Measurements from ENCODE around the gene YEATS4.

Gene YEATS4

DNA sequence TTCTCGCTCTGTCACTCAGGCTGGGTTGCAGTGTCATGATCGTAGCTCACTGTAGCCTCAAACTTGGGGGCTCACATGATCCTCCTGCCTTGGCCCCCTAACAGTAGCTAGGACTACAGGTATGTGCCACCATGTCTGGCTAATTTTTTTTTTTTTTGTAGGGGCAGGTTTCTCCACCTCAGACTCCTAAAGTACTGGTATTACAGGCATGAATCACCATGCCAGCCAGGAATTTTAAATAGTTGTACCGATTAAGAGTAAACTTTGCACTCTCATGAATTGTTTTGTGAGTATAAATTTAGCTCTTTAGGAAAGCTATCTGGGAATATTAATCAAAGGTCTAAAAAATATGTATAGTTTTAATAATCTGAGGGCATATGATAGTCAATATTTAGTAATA, 25.5 kb downstream of the YEATS4 start:
- Histone ChIP-seq H3K4me2 (no peak overlapping the region), H3K9ac (no peak overlapping the region), H3K27ac (no peak overlapping the region), H3K36me3 (peaks cover 66% of the 10 kb centered on the region), H3K4me1 (peaks cover 15% of the 10 kb centered on the region), H3K4me3 (no peak overlapping the region), H3K27me3 (no peaks in the 10 kb centered on the region), H4K20me1 (0 out of 2 replicates have a peak, but pooled peaks cover 11% of the 10 kb centered on the region), H3K9me3 (no peaks in the 10 kb centered on the region)
- TF ChIP-seq Cebpa-rat (IDR thresholded peaks at IDR 0.05): no peak

DNA sequence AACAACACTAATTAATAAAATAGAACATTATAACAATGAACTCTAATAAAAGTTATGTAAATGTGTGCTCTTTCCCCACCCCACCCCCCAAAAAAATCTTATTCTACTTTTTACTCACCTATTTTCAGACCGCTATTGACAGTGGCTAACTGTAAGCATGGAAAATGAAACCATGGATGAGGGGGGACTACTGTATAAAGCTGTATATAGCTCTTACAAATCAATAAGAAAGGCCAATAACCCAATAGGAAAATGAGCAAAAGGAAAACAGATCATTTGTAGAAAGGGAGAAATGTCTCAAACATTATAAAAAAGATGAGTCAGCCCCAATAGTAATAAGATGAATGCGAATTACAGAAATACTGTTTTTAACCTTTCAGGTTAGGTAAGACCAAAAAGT, 27.4 kb downstream of the YEATS4 start:
- no peaks in the 10 kb centered on the region for H3K9me3 ChIP-seq
- peaks cover 17% of the 10 kb centered on the region for H3K4me1 ChIP-seq
- H3K9ac ChIP-seq: no peak overlapping the region
- 0 out of 2 replicates have a peak, but pooled peaks cover 11% of the 10 kb centered on the region for H4K20me1 ChIP-seq
- no peak overlapping the region for H3K4me2 ChIP-seq
- no peak for TF ChIP-seq Cebpa-rat (IDR thresholded peaks at IDR 0.05)
- H3K27ac ChIP-seq: no peak overlapping the region
- H3K36me3 ChIP-seq: peaks cover 66% of the 10 kb centered on the region
- no peak overlapping the region for H3K4me3 ChIP-seq
- no peaks in the 10 kb centered on the region for H3K27me3 ChIP-seq

DNA sequence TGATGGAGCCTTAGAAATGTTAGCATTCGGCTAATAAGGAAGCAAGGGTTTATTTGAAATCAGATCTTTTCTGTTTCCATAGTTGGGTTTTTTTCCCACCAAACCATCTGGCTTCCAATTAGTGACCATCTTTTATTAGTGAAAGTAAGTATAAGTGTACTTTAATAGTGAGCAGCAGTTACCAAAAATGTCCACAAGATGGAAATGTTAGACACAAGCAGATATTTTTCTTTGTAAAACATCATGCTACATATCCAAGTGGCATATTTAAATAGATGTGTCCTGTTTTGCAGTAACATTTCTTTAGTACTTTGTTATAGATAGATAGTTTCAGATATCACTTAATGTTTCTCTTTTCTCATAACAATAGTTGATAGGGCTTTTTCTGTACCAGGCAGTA, 28.8 kb downstream of the YEATS4 start:
- peaks cover 17% of the 10 kb centered on the region for H3K4me1 ChIP-seq
- no peak overlapping the region for H3K4me2 ChIP-seq
- no peak for TF ChIP-seq Cebpa-rat (IDR thresholded peaks at IDR 0.05)
- H3K9me3 ChIP-seq: no peaks in the 10 kb centered on the region
- H3K36me3 ChIP-seq: peaks cover 60% of the 10 kb centered on the region
- 0 out of 2 replicates have a peak, but pooled peaks cover 11% of the 10 kb centered on the region for H4K20me1 ChIP-seq
- H3K27ac ChIP-seq: no peak overlapping the region
- no peaks in the 10 kb centered on the region for H3K27me3 ChIP-seq
- no peak overlapping the region for H3K4me3 ChIP-seq
- H3K9ac ChIP-seq: no peak overlapping the region

DNA sequence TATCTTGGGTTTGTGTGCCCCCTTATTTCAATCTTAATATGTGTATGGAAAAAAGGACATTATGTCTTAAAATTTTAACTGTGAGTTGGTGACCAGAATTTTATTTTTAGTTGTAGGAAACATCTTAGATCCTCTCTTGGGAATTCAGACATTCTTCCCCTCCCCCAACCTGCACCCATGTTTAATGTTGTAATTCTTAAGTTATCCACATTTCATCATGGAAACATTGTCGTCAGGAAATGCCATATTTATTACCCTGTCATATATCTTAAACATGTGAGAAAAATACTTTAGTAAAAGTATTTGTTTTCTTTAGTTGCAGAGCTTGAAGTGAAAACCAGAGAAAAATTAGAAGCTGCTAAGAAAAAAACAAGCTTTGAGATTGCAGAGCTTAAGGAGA, 30.3 kb downstream of the YEATS4 start:
- 0 out of 2 replicates have a peak, but pooled peaks cover 11% of the 10 kb centered on the region for H4K20me1 ChIP-seq
- no peak overlapping the region for H3K27ac ChIP-seq
- H3K9me3 ChIP-seq: no peaks in the 10 kb centered on the region
- peaks cover 54% of the 10 kb centered on the region for H3K36me3 ChIP-seq
- H3K27me3 ChIP-seq: no peaks in the 10 kb centered on the region
- peak overlapping the region; percentile 60 for H3K4me2 ChIP-seq
- TF ChIP-seq Cebpa-rat (IDR thresholded peaks at IDR 0.05): no peak
- no peak overlapping the region for H3K4me3 ChIP-seq
- H3K9ac ChIP-seq: no peak overlapping the region
- H3K4me1 ChIP-seq: peaks cover 17% of the 10 kb centered on the region

DNA sequence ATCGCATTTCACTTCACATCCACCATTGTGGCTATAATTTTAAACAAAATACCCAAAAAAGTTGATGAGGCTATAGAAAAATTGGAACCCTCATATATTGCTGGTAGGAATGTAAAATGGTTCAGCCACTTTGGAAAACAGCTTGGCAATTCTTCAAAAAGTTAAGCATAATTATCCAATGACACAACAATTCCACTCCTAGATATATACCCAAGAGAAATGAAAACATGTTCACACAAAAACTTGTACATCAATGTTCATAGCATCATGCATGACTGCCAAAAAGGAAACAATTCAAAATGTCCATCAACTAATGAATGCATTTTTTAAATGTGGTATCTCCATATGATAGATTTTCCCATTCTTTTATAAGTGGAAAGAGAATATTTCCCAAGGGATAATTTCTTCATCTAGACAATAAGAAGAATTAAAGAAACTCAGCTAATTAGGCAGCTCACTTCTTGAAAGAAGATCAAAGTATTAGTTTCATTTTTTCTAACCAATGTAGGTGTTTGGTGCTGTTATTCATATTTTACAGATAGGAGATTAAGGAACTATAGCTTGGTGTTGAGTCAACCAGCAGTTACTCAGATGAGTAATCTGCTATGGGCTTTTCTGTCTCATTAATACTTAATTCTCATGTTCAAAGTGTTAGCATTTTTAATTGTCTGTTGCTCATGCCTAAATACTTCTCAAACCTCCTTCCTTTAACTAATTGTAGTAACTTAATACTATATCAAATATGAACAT, 32.8 kb downstream of the YEATS4 start:
- no peak overlapping the region for H3K4me3 ChIP-seq
- peaks cover 17% of the 10 kb centered on the region for H3K4me1 ChIP-seq
- no peak overlapping the region for H3K9ac ChIP-seq
- no peak overlapping the region for H3K27ac ChIP-seq
- no peak for TF ChIP-seq Cebpa-rat (IDR thresholded peaks at IDR 0.05)
- no peaks in the 10 kb centered on the region for H3K27me3 ChIP-seq
- H3K4me2 ChIP-seq: no peak overlapping the region
- 0 out of 2 replicates have a peak, but pooled peaks cover 8% of the 10 kb centered on the region for H4K20me1 ChIP-seq
- H3K36me3 ChIP-seq: peaks cover 58% of the 10 kb centered on the region
- peaks cover 19% of the 10 kb centered on the region for H3K9me3 ChIP-seq

DNA sequence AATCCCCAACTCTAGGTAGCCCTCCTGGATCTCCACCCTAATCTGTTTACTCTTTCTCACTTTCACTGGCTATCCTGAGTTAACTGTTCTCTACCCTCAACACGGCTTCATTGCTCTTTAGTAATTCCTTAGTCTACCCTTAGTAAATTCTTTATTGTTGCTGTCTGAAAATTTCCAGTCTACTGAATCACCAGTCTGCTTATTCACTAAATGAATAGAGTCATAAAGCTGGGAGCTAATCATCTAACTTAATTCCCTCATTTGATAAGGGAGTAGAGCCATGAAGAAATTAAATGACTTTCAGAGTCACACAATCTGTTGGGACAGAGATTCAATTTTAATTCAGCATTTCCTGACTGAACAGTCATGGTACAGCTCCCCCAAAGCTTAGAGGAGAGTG, 36.5 kb downstream of the YEATS4 start:
- Histone ChIP-seq H3K27ac (no peak overlapping the region), H3K4me1 (no peaks in the 10 kb centered on the region), H3K9me3 (peaks cover 23% of the 10 kb centered on the region), H4K20me1 (no peaks in the 10 kb centered on the region), H3K9ac (no peak overlapping the region), H3K4me3 (no peak overlapping the region), H3K27me3 (no peaks in the 10 kb centered on the region), H3K36me3 (peaks cover 43% of the 10 kb centered on the region), H3K4me2 (no peak overlapping the region)
- TF ChIP-seq Cebpa-rat (IDR thresholded peaks at IDR 0.05): no peak

DNA sequence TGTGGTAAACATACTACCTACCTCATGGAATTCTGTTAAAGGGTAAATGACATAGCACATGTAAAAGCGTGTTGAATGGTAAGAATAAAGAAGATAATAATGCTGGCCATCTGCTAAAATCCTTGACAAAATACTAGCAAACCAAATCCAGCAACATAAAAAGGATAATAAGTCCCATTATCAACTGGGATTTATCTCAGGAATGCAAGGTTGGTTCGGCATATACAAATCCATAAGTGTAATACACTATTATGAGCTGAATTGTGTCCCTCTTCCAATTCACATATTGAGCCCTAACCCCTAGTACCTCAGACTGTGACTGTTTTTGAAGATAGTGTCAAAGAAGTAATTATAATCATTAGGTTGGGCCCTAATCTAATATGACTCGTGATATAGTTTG, 37.4 kb downstream of the YEATS4 start:
- no peak for TF ChIP-seq Cebpa-rat (IDR thresholded peaks at IDR 0.05)
- Histone ChIP-seq H4K20me1 (no peaks in the 10 kb centered on the region), H3K9ac (no peak overlapping the region), H3K4me3 (no peak overlapping the region), H3K4me1 (no peaks in the 10 kb centered on the region), H3K36me3 (peaks cover 34% of the 10 kb centered on the region), H3K27me3 (no peaks in the 10 kb centered on the region), H3K4me2 (no peak overlapping the region), H3K27ac (no peak overlapping the region), H3K9me3 (peaks cover 23% of the 10 kb centered on the region)

DNA sequence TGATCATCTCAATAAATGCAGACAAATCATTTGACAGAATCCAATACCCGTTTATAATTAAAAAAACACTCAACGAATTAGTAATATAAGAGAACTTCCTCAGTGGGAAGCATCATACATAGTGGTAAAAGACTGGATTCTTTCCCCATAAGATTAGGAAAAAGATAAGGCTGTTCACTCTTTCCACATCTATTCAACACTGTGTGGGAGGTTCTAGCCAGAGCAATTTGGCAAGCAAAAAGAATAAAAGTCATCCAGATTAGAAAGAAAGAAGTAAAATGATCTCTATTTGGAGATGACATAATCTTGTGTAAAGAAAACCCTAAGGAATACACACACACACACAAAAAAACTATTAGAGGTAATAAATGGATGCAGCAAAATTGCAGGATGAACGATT, 38.4 kb downstream of the YEATS4 start:
- Histone ChIP-seq H3K4me1 (no peaks in the 10 kb centered on the region), H3K27me3 (no peaks in the 10 kb centered on the region), H3K27ac (no peak overlapping the region), H4K20me1 (no peaks in the 10 kb centered on the region), H3K9ac (no peak overlapping the region), H3K9me3 (peaks cover 23% of the 10 kb centered on the region), H3K36me3 (peaks cover 30% of the 10 kb centered on the region), H3K4me3 (no peak overlapping the region), H3K4me2 (no peak overlapping the region)
- no peak for TF ChIP-seq Cebpa-rat (IDR thresholded peaks at IDR 0.05)

DNA sequence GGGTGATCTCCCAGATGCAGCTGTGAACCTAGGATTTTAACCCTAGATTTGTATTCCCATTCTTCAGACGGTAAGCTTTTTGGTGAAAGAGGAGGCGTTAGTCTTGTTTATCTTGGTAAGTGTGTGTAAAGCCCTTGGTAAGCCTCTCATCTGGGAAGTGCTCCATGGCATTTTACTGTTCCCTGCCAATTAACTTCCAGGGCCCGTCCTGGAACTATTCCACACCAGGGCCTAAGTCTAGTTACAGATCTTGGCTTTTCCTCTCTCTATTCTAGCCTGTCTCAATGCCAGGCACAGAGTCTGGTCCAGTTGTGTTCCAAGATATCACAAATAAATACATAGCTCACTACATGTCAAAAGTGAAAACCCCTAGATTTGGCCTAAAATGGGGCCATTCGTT, 42.4 kb downstream of the YEATS4 start:
- no peak for TF ChIP-seq Cebpa-rat (IDR thresholded peaks at IDR 0.05)
- Histone ChIP-seq H3K9me3 (peaks cover 8% of the 10 kb centered on the region), H3K4me2 (no peak overlapping the region)

DNA sequence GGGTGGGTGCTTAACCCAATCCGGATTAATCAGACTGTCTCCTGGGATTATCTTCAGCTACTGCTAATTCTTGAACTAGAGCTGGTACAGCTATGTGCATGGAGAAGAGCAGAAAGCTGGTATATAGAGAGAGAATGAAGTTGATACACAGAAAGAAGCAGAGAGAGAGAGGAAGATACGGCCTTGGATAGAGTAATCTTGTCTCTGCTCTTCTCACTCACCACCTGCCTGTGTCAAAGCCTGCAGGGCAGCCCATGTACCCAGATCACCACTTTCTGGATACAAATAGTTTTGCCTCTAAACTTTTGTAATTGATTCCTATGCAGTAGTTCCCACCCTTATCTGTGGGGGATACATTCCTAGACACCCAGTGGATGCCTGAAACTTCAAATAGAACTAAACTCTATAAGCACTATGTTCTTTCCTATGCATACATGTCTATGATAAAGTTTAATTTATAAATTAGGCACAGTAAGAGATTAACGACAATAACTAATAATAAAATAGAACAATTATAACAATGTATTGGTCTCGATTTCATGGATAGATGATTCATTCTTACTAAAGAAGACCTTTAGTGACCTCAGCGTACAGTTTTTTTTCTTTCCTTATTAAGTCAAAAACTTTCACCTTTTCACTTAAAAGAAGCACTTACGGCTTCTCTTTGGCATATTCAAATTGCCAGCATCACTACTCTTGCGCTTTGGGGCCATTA, 45.5 kb downstream of the YEATS4 start:
- no peaks in the 10 kb centered on the region for H4K20me1 ChIP-seq
- no peak overlapping the region for H3K9ac ChIP-seq
- no peak overlapping the region for H3K4me3 ChIP-seq
- peaks cover 23% of the 10 kb centered on the region for H3K36me3 ChIP-seq
- H3K4me2 ChIP-seq: no peak overlapping the region
- TF ChIP-seq Cebpa-rat (IDR thresholded peaks at IDR 0.05): no peak
- H3K27ac ChIP-seq: no peak overlapping the region
- H3K27me3 ChIP-seq: no peaks in the 10 kb centered on the region
- peaks cover 7% of the 10 kb centered on the region; the same call in 1 of the 2 replicates for H3K4me1 ChIP-seq
- H3K9me3 ChIP-seq: no peaks in the 10 kb centered on the region

More for the DNA sequence above, 42.4 kb downstream of the YEATS4 start:
- no peaks in the 10 kb centered on the region for H3K27me3 ChIP-seq
- H3K4me3 ChIP-seq: no peak overlapping the region
- no peak overlapping the region for H3K9ac ChIP-seq
- H4K20me1 ChIP-seq: no peaks in the 10 kb centered on the region
- H3K4me1 ChIP-seq: no peaks in the 10 kb centered on the region
- H3K27ac ChIP-seq: no peak overlapping the region
- peaks cover 12% of the 10 kb centered on the region for H3K36me3 ChIP-seq
